Keratinocyte (primary cell): ENCODE data around the gene ARHGEF28. TPM values are rescaled to one million over a fixed set of nuclear protein-coding genes. Genes with fewer than 3 reads are reported as not detected.

ENCODE experiments used
- DNase-seq: peaks from one replicate; pipeline ENCODE4 v3.0.0-alpha.2; 2011; ENCODE audit warnings: low read depth, missing footprints, low spot score
- FAIRE-seq: peaks from 2 replicates; lab custom pipeline; 2011; peaks lifted over from hg19 to GRCh38; lab: Jason Lieb, UNC
- H2AFZ ChIP-seq: 2 replicates; pipeline ENCODE4 v1.6.0; 2012; ENCODE audit warnings: low read length, control low read depth, inconsistent platforms; ENCODE audit not compliant: control insufficient read depth
- H3K27ac ChIP-seq: 2 replicates; pipeline ENCODE4 v1.5.1; 2011; ENCODE audit warnings: low read length; ENCODE audit not compliant: control insufficient read depth, insufficient read depth
- H3K27me3 ChIP-seq: 3 replicates; pipeline ENCODE4 v1.6.0; 2011; ENCODE audit warnings: low read length; ENCODE audit not compliant: control insufficient read depth, insufficient read depth; ENCODE audit errors: extremely low read depth
- H3K36me3 ChIP-seq, 2 experiments: 2 replicates in 1 of 2; 3 replicates in 1 of 2; pipeline ENCODE4 v1.5.1; 2011; ENCODE audit warnings: low read length in 2 of 2, mild to moderate bottlenecking in 1 of 2; ENCODE audit not compliant: control insufficient read depth in 2 of 2, insufficient read depth in 2 of 2; ENCODE audit errors: extremely low read depth in 1 of 2
- H3K4me1 ChIP-seq: 3 replicates; pipeline ENCODE4 v1.5.1; 2011; ENCODE audit warnings: low read length; ENCODE audit not compliant: control insufficient read depth, insufficient read depth; ENCODE audit errors: extremely low read depth
- H3K4me2 ChIP-seq: 3 replicates; pipeline ENCODE4 v1.6.0; 2011; ENCODE audit warnings: low read depth, low read length; ENCODE audit not compliant: control insufficient read depth, insufficient read depth; ENCODE audit errors: extremely low read depth
- H3K4me3 ChIP-seq, 3 experiments: fragments of 200-600 bp in 1 of 3; sonication (generic) in 1 of 3; 2 replicates in 2 of 3; 3 replicates in 1 of 3; pipeline ENCODE4 v1.5.1; 2011 to 2016; ENCODE audit warnings: low read length in 3 of 3, mild to moderate bottlenecking in 3 of 3, control low read depth in 2 of 3, inconsistent platforms in 1 of 3, low read depth in 1 of 3, mixed read lengths in 1 of 3, mixed run types in 1 of 3, moderate library complexity in 1 of 3; ENCODE audit not compliant: control insufficient read depth in 2 of 3, insufficient read depth in 2 of 3; ENCODE audit errors: extremely low read depth in 1 of 3
- H3K79me2 ChIP-seq: 2 replicates; pipeline ENCODE4 v1.6.0; 2012; ENCODE audit warnings: low read length; ENCODE audit not compliant: control insufficient read depth, insufficient read depth
- H3K9ac ChIP-seq: 3 replicates; pipeline ENCODE4 v1.6.0; 2011; ENCODE audit warnings: low read length; ENCODE audit not compliant: control insufficient read depth, insufficient read depth; ENCODE audit errors: extremely low read depth
- H3K9me1 ChIP-seq: 3 replicates; pipeline ENCODE4 v1.6.0; 2011; ENCODE audit warnings: low read length; ENCODE audit not compliant: control insufficient read depth, insufficient read depth; ENCODE audit errors: extremely low read depth
- H3K9me3 ChIP-seq: 2 replicates; pipeline ENCODE4 v1.5.1; 2012; ENCODE audit warnings: low read depth, low read length; ENCODE audit not compliant: control insufficient read depth
- H4K20me1 ChIP-seq: 3 replicates; pipeline ENCODE4 v1.6.0; 2011; ENCODE audit warnings: low read length; ENCODE audit not compliant: control insufficient read depth, insufficient read depth; ENCODE audit errors: extremely low read depth
- EZH2 ChIP-seq: IDR thresholded peaks from one replicate; pipeline ENCODE4 v1.6.1; 2012; ENCODE audit warnings: inconsistent platforms, mild to moderate bottlenecking, low read length, moderate library complexity
- dilution Hi-C: fragments of 300-500 bp; cut with MboI; formaldehyde crosslinking; loops from one replicate; pipeline ENCODE4 v1.7.0; 2020; ENCODE audit warnings: low sequenced_read_pairs; ENCODE audit not compliant: extremely low pct_ligation_motif_present
- polyA plus RNA-seq, 5 experiments: library from polyadenylated mRNA; depleted of rRNA in 3 of 5; stranded (reverse) in 3 of 5; stranded (forward) in 1 of 5; unstranded in 1 of 5; fragments of >200 nt; gene quantifications; 1 replicate in 1 of 5; 2 replicates in 3 of 5; 3 replicates in 1 of 5; pipeline versions ENCODE4 v1.2.1 to v1.2.3, GENCODE V29; 2011 to 2012; ENCODE audit warnings: missing spikeins in 2 of 5, low read depth in 1 of 5, low replicate concordance in 1 of 5
- TF ChIP-seq, protein P1 (sequence below), 3 experiments: IDR thresholded peaks in 1 of 3; conservative IDR thresholded peaks in 1 of 3; optimal IDR thresholded peaks in 1 of 3; 2 replicates in 2 of 3; 3 replicates in 1 of 3; pipeline versions ENCODE3 to v1.5.1; 2011; ENCODE audit warnings: low read length in 3 of 3, mild to moderate bottlenecking in 3 of 3, moderate library complexity in 2 of 3, control low read depth in 1 of 3, inconsistent platforms in 1 of 3; ENCODE audit not compliant: insufficient read depth in 2 of 3; ENCODE audit errors: extremely low read depth in 1 of 3

ARHGEF28 gene
- polyA plus RNA-seq, 1 donor (not counting 4 experiments of a cell fraction or from before 2014, with no cell fraction given): 31.6 TPM

DNA sequence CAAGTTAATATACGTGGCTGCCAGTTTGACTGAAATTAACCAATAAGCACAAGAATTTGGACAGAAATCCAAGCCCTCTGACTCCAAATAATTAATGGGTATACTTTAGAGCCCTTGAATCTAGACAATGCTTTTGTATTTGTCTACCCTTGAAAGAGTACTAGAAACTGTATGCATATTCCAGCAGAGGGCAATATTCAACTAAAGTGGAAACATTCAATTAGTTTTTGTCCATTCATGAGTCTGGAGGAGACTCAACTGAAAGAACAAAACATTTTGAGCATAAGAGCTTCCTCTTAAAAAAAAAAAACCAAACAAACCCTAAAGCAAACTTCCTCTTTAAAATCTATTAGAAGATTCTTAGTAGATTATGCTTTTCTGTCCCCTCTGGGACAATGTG lies 157.8 kb downstream of the ARHGEF28 start:
- no peak overlapping the region for H3K9ac ChIP-seq
- no peaks in the 10 kb centered on the region for H3K27me3 ChIP-seq
- FAIRE-seq (no peak), DNase-seq (no peak)
- H3K4me1 ChIP-seq: peaks cover 23% of the 10 kb centered on the region
- H4K20me1 ChIP-seq: no peaks in the 10 kb centered on the region
- no peak overlapping the region for H3K4me2 ChIP-seq
- no peaks in the 10 kb centered on the region for H3K9me1 ChIP-seq
- peaks cover 15 to 41% of the 10 kb centered on the region in 2 experiments for H3K36me3 ChIP-seq
- H3K27ac ChIP-seq: no peak overlapping the region
- H3K4me3 ChIP-seq: no peak overlapping the region
- H2AFZ ChIP-seq: no peak overlapping the region
- H3K79me2 ChIP-seq: peaks cover 8% of the 10 kb centered on the region
- dilution Hi-C loops: no loop called here
- H3K9me3 ChIP-seq: no peaks in the 10 kb centered on the region
- no peak for TF ChIP-seq EZH2
- TF ChIP-seq, protein P1, sequence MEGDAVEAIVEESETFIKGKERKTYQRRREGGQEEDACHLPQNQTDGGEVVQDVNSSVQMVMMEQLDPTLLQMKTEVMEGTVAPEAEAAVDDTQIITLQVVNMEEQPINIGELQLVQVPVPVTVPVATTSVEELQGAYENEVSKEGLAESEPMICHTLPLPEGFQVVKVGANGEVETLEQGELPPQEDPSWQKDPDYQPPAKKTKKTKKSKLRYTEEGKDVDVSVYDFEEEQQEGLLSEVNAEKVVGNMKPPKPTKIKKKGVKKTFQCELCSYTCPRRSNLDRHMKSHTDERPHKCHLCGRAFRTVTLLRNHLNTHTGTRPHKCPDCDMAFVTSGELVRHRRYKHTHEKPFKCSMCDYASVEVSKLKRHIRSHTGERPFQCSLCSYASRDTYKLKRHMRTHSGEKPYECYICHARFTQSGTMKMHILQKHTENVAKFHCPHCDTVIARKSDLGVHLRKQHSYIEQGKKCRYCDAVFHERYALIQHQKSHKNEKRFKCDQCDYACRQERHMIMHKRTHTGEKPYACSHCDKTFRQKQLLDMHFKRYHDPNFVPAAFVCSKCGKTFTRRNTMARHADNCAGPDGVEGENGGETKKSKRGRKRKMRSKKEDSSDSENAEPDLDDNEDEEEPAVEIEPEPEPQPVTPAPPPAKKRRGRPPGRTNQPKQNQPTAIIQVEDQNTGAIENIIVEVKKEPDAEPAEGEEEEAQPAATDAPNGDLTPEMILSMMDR (optimal IDR thresholded peaks at IDR 0.05 in 1 of 3, IDR thresholded peaks at IDR 0.05 in 1 of 3, conservative IDR thresholded peaks at IDR 0.05 in 1 of 3; ENCODE audit: extremely low read depth in 1 of 3, insufficient read depth in 2 of 3, low read length in 3 of 3): peak in 2 of 3 experiments; percentile 20 to 28

GRCh38 chr5:73786043-73786831 lies 160.2 kb downstream of the ARHGEF28 start:
- no peaks in the 10 kb centered on the region for H3K9me3 ChIP-seq
- H3K4me3 ChIP-seq: peak overlapping the region in 1 of 3 experiments; percentile 18
- DNase-seq (peak; percentile 62), FAIRE-seq (peak; percentile 98)
- H3K27ac ChIP-seq: peak overlapping the region; percentile 83
- dilution Hi-C loops: no loop called here
- no peak overlapping the region for H2AFZ ChIP-seq
- no peaks in the 10 kb centered on the region for H4K20me1 ChIP-seq
- peak overlapping the region; percentile 74 for H3K4me2 ChIP-seq
- peak overlapping the region; percentile 51 for H3K9ac ChIP-seq
- no peak for TF ChIP-seq EZH2
- TF ChIP-seq, protein P1 (optimal IDR thresholded peaks at IDR 0.05 in 1 of 3, IDR thresholded peaks at IDR 0.05 in 1 of 3, conservative IDR thresholded peaks at IDR 0.05 in 1 of 3; ENCODE audit: extremely low read depth in 1 of 3, insufficient read depth in 2 of 3, low read length in 3 of 3): no peak
- H3K36me3 ChIP-seq: peaks cover 15 to 31% of the 10 kb centered on the region in 2 experiments
- H3K79me2 ChIP-seq: peaks cover 11% of the 10 kb centered on the region
- peaks cover 23% of the 10 kb centered on the region for H3K4me1 ChIP-seq
- H3K27me3 ChIP-seq: no peaks in the 10 kb centered on the region
- no peaks in the 10 kb centered on the region for H3K9me1 ChIP-seq
